B cell (primary cell): Measurements from ENCODE around the gene TRIM15. TPM values are rescaled to one million over a fixed set of nuclear protein-coding genes. Genes with fewer than 3 reads are reported as not detected.

Experiments used
- ATAC-seq: fragments of 200-7000 bp; cut with Tn5 transposase; one replicate; pipeline ENCODE4 v1.10.0; 2021; ENCODE audit warnings: low read depth, mild to moderate bottlenecking, moderate number of reproducible peaks, moderate library complexity
- CTCF ChIA-PET: fragments of 350-600 bp; sonication (Branson Sonifier 250); formaldehyde crosslinking; loops from one replicate; lab custom pipeline; 2021; ENCODE audit warnings: antibody characterized with exemption, inconsistent platforms; lab: Charles Lee
- POLR2A ChIA-PET: fragments of 350-600 bp; sonication (Branson Sonifier 250); formaldehyde crosslinking; loops from one replicate; lab custom pipeline; 2021; ENCODE audit warnings: antibody characterized with exemption; lab: Charles Lee
- DNase-seq: peaks from one replicate; pipeline ENCODE4 v3.0.0; 2013
- H2AFZ ChIP-seq: 2 replicates; pipeline ENCODE4 v1.6.1; 2012; ENCODE audit warnings: mild to moderate bottlenecking, low read depth, low read length; ENCODE audit not compliant: insufficient read depth, poor library complexity, severe bottlenecking
- H3K27ac ChIP-seq, 2 donors: 1 replicate in 1 of 2; 2 replicates in 1 of 2; pipeline ENCODE4 v1.5.1; 2012 to 2013; ENCODE audit warnings: low read length in 2 of 2, mild to moderate bottlenecking in 2 of 2, moderate library complexity in 1 of 2
- H3K27me3 ChIP-seq, 4 experiments: fragments of 200-600 bp in 1 of 4; sonication (generic) in 1 of 4; replicated peaks in 1 of 4; 1 replicate in 2 of 4; 2 replicates in 2 of 4; pipeline versions ENCODE4 v1.6.1 to v1.7.0; 2013 to 2016; ENCODE audit warnings: low read length in 3 of 4, mild to moderate bottlenecking in 2 of 4, mixed read lengths in 1 of 4, moderate library complexity in 1 of 4; ENCODE audit not compliant: insufficient read depth in 4 of 4, control insufficient read depth in 3 of 4; ENCODE audit errors: control extremely low read depth in 1 of 4
- H3K36me3 ChIP-seq, 2 experiments: replicated peaks in 1 of 2; 1 replicate in 1 of 2; 2 replicates in 1 of 2; pipeline versions ENCODE4 v1.6.1 to v1.7.1; 2013; ENCODE audit warnings: low read length in 1 of 2; ENCODE audit not compliant: insufficient read depth in 2 of 2, control insufficient read depth in 1 of 2; ENCODE audit errors: control extremely low read depth in 1 of 2, extremely low read depth in 1 of 2
- H3K4me1 ChIP-seq, 2 donors: fragments of 200-600 bp in 1 of 2; sonication (generic) in 1 of 2; 1 replicate in 1 of 2; 2 replicates in 1 of 2; pipeline versions ENCODE4 v1.5.1 to v1.6.1; 2013 to 2017; ENCODE audit warnings: low read length in 2 of 2; ENCODE audit not compliant: control insufficient read depth in 2 of 2, insufficient read depth in 2 of 2
- H3K4me2 ChIP-seq: replicated peaks from 2 replicates; pipeline ENCODE3; 2012; ENCODE audit warnings: mild to moderate bottlenecking, low read depth, low read length; ENCODE audit not compliant: poor library complexity, severe bottlenecking
- H3K4me3 ChIP-seq, 5 experiments: fragments of 200-600 bp in 1 of 5; sonication (generic) in 1 of 5; 1 replicate in 3 of 5; 2 replicates in 2 of 5; pipeline versions ENCODE4 v1.5.1 to v1.7.0; 2011 to 2016; ENCODE audit warnings: low read length in 4 of 5, mild to moderate bottlenecking in 4 of 5, low read depth in 2 of 5, control low read depth in 1 of 5, moderate library complexity in 1 of 5; ENCODE audit not compliant: insufficient read depth in 1 of 5; ENCODE audit errors: control extremely low read depth in 1 of 5, extremely low read depth in 1 of 5
- H3K79me2 ChIP-seq: fragments of 200-600 bp; sonication (generic); one replicate; pipeline ENCODE4 v1.6.0; 2016; ENCODE audit warnings: low read length; ENCODE audit not compliant: control insufficient read depth, insufficient read depth
- H3K9ac ChIP-seq: fragments of 200-600 bp; sonication (generic); 2 replicates; pipeline ENCODE4 v1.6.1; 2017; ENCODE audit warnings: mild to moderate bottlenecking, low read length, moderate library complexity
- H3K9me3 ChIP-seq, 3 donors: one replicate each; pipeline versions ENCODE4 v1.6.1 to v1.7.1; 2013; ENCODE audit warnings: low read length in 2 of 3; ENCODE audit not compliant: control insufficient read depth in 2 of 3, insufficient read depth in 1 of 3; ENCODE audit errors: control extremely low read depth in 1 of 3
- H4K20me1 ChIP-seq: 2 replicates; pipeline ENCODE4 v1.6.0; 2012; ENCODE audit warnings: mild to moderate bottlenecking, low read length; ENCODE audit not compliant: insufficient read depth, control insufficient read depth, poor library complexity, severe bottlenecking
- H3K27ac Mint-ChIP-seq: one replicate; pipeline ENCODE4 v1.8.0; 2021; ENCODE audit warnings: mixed read lengths
- H3K27me3 Mint-ChIP-seq: one replicate; pipeline ENCODE4 v1.8.0; 2021; ENCODE audit warnings: mixed read lengths
- H3K4me1 Mint-ChIP-seq: one replicate; pipeline ENCODE4 v1.8.0; 2021; ENCODE audit warnings: mixed read lengths
- H3K4me3 Mint-ChIP-seq: one replicate; pipeline ENCODE4 v1.8.0; 2021; ENCODE audit warnings: mixed read lengths
- H3K9me3 Mint-ChIP-seq: one replicate; pipeline ENCODE4 v1.8.0; 2022; ENCODE audit warnings: mixed read lengths; ENCODE audit not compliant: insufficient read depth
- CTCF ChIP-seq: fragments of 200-600 bp; IDR thresholded peaks from one replicate; pipeline ENCODE4 v1.8.0; 2022; ENCODE audit warnings: antibody characterized with exemption, mild to moderate bottlenecking
- EZH2 ChIP-seq: IDR thresholded peaks from 2 replicates; pipeline ENCODE4 v1.6.1; 2012; ENCODE audit warnings: borderline replicate concordance, low read depth, mild to moderate bottlenecking, moderate library complexity, low read length; ENCODE audit not compliant: insufficient read depth, poor library complexity, severe bottlenecking
- whole genome bisulfite sequencing: methylation state at CpG from one replicate; pipeline ENCODE4 v1.1.5; 2013; ENCODE audit warnings: missing lambda C conversion rate; ENCODE audit not compliant: insufficient coverage; 5-methylcytosine and 5-hydroxymethylcytosine counted together
- intact Hi-C: fragments of 100-400 bp; cut with micrococcal nuclease; formaldehyde crosslinking; loops from one replicate; pipeline ENCODE4 v1.10.0; 2022
- polyA plus RNA-seq: library from polyadenylated mRNA; depleted of rRNA; stranded (reverse); fragments of >200 nt; gene quantifications from 2 replicates; pipeline ENCODE4 v1.2.3, GENCODE V29; 2012
- total RNA-seq, 2 donors: library from RNA; stranded (reverse); fragments of 120-200 nt in 1 of 2; gene quantifications; 1 replicate in 1 of 2; 2 replicates in 1 of 2; pipeline versions ENCODE4 v1.2.3 to v1.2.4, GENCODE V29; 2013 to 2022

TRIM15 gene
- total and polyA plus RNA-seq, 2 donors (not counting 1 experiment from before 2014, with no cell fraction given): not detected

- Histone ChIP-seq H3K27ac (no peak overlapping the region), H3K4me3 (no peak overlapping the region), H2AFZ (no peak overlapping the region), H3K27me3 (peaks cover 0 to 40% (median 31%) of the 10 kb centered on the region in 4 experiments), H3K9me3 (peaks cover 0 to 9% (median 8%) of the 10 kb centered on the region in 3 donors), H3K4me2 (no peak overlapping the region), H3K79me2 (no peaks in the 10 kb centered on the region), H3K9ac (no peak overlapping the region), H3K36me3 (no peaks in the 10 kb centered on the region), H4K20me1 (no peaks in the 10 kb centered on the region), H3K4me1 (peaks cover 8 to 12% of the 10 kb centered on the region in 2 donors)
- ATAC-seq (no peak), DNase-seq (no peak)
- no peak for TF ChIP-seq CTCF
- ChIA-PET CTCF (no interaction called here), POLR2A (no interaction called here)
- no CpG with 5 or more reads among the region's 2 CpGs for WGBS
- peaks cover 4% of the 10 kb centered on the region for H3K4me1 Mint-ChIP-seq
- no peak overlapping the region for H3K27ac Mint-ChIP-seq
- no peaks in the 10 kb centered on the region for H3K9me3 Mint-ChIP-seq
- intact Hi-C loops: no loop called here
- no peak overlapping the region for H3K4me3 Mint-ChIP-seq
- peaks cover 72% of the 10 kb centered on the region for H3K27me3 Mint-ChIP-seq
Measured at GRCh38 chr6:30175765-30176164, 12.4 kb downstream of the TRIM15 start.

- Mint-ChIP-seq H3K4me3 (no peak overlapping the region), H3K4me1 (no peaks in the 10 kb centered on the region), H3K27me3 (peaks cover 56% of the 10 kb centered on the region), H3K27ac (no peak overlapping the region), H3K9me3 (peaks cover 2% of the 10 kb centered on the region)
- intact Hi-C loops: no loop called here
- Histone ChIP-seq H3K36me3 (no peaks in the 10 kb centered on the region), H3K79me2 (no peaks in the 10 kb centered on the region), H3K4me1 (no peaks in the 10 kb centered on the region), H3K4me2 (no peak overlapping the region), H3K9me3 (peaks cover 5 to 9% (median 8%) of the 10 kb centered on the region in 3 donors), H3K4me3 (no peak overlapping the region), H4K20me1 (no peaks in the 10 kb centered on the region), H2AFZ (no peak overlapping the region), H3K27me3 (peaks cover 0 to 26% (median 9%) of the 10 kb centered on the region in 4 experiments), H3K9ac (no peak overlapping the region), H3K27ac (no peak overlapping the region)
- no peak for DNase-seq
- no peak for ATAC-seq
- WGBS: no CpG with 5 or more reads among the region's 1 CpG
- POLR2A ChIA-PET: no interaction called here
- TF ChIP-seq EZH2 (no peak), CTCF (no peak)
- CTCF ChIA-PET: no interaction called here
Measured at GRCh38 chr6:30178837-30179236, 15.5 kb downstream of the TRIM15 start.
